HG02840 (cell line): ENCODE data around the gene ATXN1.
A peak's percentile ranks its signal among the peaks of the same experiment; 100 is the strongest.

ENCODE experiments used
- ATAC-seq: cut with Tn5 transposase; IDR thresholded peaks from one replicate; pipeline ENCODE4 v1.9.1; 2021; ENCODE audit warnings: mild to moderate bottlenecking, moderate library complexity, moderate number of reproducible peaks; ENCODE audit not compliant: unreplicated experiment, low FRiP score

ATXN1 gene

DNA sequence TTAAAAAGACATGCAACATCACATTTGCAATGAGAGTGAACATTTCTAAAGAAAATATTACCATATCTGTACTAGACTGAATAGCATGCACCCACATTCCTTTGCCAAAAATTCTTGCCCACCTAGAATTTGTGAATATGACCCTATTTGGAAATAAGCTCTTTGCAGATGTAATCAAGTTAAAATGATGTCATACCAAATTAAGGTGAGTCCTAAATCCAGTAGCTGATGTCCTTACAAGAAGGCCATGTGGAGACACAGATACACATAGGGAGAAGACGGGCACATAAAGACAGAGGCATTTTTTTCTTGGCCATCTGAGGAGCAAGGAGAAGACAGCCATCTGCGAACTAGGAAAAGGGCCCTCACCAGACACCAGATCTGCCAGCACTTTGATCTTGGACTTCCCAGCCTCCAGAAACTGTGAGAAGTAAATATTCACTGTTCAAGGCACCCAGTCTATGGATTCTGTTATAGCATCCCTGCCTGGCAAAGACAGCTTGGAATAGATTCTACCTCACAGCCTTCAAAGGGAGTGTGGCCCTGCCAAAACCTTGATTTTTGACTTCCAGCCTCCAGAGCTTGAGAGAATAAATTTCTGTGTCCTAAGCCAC lies 22.8 kb upstream of the ATXN1 start:
- ATAC-seq: no peak

DNA sequence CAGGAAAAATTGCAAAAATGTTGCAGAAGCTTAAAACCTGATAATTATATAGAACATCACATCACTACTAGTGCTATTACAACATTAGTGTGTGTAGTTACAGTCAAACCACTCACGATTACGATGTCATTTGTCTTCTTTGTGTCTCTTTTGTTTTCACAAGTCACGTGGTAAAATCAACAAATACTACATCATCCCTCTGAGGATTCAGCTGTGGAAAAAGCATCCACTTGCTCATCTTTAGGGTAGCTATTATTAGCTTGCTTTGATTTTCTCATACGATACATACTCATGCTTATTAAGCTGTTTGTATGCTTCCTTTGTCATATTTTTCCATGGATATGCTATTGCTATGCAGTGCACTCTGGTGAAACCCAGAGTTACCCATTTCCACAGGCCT lies 22.2 kb upstream of the ATXN1 start:
- ATAC-seq: no peak

DNA sequence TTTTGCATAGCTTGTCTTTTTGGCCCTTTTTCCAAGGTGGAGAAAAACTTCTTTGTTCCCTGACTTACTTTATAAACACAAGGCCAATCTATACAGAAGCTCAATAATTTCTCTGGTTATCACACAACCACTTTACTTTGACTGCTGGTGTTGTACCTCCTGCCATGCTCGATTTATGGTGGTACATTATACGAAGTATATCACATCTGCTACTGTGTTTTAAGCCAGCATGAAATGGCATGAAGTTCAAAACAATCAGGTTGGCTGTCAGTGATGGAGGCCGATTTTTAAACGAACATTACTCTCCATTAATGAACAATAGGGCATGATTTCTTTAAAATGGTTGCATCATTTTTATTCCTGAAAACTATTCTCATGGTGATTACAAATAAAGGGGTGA lies 21.0 kb upstream of the ATXN1 start:
- ATAC-seq: no peak

DNA sequence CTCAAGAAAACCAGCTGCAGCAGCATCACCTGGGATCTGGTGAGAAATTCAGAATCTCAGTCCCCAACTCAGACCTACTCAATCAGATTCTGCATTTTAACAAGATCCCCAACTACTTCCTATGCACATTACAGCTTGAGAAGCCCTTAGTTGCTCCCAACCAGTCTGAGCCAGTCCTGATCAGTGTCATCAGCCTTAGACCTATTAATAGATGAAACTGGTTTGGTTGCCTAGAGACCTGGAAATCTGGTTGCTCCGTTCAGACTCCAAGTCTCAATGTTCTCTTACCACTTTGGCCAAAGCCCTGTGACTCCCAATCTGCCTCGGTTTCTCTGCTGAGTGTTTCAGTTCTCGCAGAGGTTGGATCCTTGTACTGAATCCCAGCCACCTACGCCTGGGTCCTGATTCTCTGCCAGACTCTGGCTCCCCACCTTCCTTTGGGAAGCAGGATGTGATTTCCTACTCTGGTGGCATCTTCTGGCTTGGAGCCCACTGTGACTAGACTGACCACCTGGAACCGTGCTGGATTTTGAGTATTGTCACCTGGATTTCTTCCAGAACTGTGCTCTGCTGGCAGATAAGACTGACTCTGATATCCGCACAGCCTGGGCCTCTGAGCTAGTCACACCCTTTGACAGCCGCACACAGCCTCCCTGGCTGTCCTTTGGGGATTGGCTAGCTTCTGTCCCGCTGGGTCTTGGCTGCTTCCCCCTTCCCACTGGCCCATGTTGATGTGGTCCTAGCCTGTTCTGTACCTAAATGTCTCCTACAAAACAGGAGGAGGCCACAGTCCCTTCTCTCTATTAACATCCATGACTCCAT lies 20.3 kb upstream of the ATXN1 start:
- ATAC-seq: no peak

DNA sequence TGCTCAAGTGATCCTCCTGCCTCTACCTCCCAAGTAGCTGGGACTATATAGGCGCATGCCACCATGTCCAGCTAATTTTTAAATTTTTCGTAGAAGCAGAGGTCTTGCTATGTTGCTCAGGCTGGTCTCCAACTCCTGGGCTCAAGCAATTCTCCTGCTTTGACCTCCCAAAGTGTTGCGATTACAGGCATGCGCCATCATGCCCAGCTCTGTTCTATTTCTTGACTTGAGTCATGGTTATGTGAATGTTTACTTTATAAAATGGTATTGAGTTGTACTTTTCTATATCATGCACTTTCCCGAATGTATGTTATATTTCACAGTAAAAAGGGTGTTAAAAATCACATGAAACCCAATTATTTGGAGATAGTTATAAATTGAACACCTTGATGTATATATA lies 17.3 kb upstream of the ATXN1 start:
- ATAC-seq: no peak

DNA sequence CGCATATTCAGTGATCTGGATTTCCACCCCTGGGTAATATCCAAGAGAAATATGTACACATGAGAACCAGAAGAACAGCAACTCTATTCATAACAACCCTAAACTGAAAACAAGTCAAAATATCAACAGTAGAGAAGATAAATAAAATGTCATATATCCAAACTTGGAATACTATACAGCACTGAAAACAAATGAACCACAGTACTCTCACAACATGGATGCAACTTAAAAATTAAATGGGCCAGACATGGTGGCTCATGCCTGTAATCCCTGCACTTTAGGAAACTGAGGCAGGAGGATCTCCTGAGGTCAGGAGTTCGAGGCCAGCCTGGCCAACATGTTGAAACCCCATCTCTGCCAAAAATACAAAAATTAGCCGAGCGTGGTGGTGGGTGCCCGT lies 16.5 kb upstream of the ATXN1 start:
- no peak for ATAC-seq

DNA sequence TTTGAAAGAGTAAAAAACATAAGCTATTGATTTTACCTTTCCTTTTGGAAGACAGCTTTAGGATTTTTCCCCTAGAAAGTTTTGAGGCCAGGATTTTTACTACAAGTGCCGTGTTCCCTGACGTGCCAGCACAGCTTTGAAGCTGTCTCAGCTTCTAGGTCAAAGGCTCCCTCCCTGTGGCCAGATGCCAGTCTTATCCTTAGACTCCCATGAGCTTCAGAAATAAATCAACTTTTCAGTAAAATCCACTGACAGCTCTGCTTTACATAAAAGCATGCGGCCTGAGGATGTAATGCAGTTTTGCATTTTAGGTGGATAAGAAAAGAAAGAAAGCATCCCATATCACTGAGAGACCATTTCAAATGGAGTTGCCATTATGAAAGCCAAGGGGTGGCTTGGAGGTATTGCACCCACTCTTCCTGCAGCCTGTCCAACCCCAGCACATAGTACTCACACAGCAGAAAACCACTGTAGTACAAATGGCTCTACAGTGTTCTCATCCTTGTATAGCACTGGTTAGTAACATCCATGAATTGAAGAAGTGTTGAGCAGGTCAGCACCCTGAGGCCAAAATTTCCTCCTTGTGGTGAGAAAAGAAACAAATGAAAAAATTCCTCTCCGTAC lies 15.2 kb upstream of the ATXN1 start:
- ATAC-seq: no peak

DNA sequence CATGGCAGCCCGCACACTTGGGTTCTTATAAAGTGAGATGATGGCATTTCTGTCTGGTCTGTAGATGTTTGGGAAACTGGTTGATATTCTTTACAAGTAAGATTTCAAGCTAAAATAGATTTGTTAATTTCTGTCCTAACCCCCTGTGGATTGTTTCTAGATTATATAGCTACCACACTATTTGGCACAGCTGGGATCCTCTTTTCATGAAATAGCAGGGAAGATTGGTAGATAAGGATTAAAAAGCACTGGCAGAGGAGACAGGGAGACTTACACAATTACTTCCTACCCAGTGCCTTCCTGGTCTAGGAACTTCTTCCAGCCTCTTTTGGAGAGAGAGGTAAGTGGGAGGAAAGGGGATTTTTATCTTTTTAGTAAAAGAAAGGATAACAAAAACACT lies 13.2 kb upstream of the ATXN1 start:
- ATAC-seq: no peak

DNA sequence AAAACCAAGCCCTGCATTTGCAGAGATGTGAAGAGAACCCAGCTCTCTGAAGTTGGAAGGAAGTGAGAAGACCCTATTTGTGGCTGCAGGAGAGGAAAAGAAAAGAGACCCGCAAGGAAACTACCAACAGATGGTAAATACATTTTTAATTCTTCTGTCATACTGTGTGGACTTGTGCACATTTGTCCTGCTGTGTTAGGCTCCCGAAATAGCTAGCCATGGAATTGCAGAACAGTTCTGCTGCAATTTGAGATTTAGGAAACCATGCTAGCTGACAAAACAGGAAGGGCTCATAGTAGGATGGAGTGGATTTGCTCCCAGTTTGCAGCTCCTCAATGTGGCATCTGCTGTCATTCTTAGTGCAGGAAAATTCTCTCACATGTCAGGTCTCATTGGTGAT lies 12.1 kb upstream of the ATXN1 start:
- ATAC-seq: no peak

DNA sequence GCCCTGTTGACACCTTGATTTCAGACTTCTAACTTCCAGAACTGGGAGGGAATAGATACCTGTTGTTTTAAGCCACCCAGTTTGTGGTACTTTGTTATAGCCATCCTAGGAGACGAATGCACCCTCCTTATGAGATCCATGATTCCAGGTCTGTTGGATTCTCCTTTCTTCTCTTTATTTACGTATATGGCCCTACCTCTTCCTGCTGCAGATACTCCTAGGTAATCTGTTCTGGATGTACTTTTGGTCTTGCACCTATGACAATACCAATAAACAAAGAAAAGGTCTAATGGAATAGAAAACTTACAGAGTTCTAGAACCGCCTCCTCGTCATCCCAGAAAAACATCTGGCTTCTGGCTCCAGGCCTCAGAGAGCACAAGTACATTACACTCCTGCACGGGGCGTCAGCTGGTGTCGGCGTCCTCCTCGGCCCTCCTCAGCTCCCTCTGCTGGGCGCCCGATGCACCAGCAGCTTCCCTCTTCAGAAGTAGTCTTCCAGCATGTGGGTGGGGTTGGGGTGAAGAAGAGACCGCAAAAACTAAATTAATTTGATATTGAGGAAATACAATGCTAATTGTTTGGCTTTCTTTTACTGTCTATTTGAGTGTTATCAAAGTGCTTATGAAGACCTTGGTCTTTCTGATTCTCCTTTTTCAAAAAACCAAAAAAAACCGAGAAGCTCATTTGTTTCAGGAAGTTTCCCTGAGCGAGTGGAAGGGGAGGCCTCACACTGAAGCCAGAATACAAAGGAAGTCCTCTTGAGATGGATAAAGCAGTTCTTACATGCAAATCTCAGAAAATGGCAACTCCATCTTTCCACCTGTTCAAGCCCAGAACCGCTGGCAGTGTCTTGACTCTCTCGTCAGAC lies 9.7 kb upstream of the ATXN1 start:
- ATAC-seq: peak; percentile 84

DNA sequence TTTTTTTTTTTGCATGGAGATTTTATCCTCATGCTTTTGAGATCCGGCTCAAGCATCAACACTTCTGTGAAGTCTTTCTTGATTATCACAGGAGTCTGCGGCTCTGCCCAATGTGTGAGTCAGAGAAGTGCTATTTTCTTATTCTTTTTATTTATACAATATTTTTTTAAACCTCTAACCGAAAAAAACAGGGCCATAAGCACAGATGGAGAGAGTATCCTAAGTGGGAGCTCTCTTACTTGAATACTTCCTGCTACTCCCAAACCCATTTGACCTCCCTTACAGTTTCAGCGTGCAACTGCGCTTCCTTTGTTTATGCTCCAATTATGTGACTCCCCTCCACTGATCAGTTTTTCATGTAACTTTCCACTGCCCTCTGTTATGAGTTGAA lies 8.7 kb upstream of the ATXN1 start:
- no peak for ATAC-seq

DNA sequence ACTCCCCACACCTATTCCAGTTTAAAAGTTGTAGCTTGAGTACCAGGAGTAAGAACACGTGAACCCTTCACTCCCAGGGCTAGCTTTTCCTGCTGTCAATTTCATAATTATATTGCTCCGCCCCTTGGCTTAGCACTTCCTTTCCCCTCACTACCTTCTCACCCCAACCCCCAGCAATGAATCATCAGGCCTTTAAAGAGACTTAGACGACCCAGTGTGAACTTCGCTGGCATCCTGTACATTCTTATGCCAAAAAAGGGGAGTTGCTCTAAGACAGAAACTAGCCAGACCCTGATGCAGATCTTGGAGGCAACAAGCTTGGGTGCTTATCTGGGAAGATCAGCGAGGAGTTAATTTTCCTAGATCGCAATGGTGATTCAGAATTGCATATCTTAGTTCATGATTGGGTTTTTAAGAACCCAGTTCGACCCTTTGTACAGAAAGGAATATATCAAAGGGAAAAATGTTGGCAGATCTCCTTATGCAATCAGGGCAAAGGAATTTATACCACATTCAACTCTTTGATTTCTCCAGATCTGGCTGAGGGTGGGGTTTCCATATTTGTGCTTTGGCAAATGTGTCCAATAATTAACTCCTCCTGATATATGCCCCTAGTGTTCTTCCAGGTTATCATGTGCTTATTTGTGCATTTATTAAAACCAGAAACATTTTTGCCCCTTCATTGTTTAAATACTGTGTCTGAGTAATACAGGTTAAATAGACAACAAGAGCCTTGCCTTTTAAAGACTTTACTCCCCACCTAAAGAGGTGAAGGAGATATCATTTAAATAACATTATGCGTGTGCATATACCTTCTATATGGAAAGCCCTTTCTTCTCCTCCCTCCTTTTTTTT lies 8.1 kb upstream of the ATXN1 start:
- no peak for ATAC-seq

DNA sequence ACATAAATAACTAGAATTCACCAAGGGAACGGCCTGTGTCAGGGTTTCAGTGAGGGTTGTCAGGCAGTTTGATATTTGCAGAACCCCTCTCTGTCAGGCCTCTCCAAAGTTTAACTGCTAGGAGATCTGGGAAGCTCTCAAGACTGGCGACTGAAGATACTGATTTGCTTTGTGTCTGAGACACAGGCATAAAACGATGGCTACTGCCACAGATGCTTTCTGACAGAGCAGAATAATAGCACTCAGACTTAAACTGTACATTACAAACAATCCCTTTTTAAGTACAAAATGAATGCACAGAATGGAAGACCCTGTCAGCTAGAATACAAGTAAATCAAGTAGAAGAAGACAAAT lies 7.2 kb upstream of the ATXN1 start:
- ATAC-seq: no peak

DNA sequence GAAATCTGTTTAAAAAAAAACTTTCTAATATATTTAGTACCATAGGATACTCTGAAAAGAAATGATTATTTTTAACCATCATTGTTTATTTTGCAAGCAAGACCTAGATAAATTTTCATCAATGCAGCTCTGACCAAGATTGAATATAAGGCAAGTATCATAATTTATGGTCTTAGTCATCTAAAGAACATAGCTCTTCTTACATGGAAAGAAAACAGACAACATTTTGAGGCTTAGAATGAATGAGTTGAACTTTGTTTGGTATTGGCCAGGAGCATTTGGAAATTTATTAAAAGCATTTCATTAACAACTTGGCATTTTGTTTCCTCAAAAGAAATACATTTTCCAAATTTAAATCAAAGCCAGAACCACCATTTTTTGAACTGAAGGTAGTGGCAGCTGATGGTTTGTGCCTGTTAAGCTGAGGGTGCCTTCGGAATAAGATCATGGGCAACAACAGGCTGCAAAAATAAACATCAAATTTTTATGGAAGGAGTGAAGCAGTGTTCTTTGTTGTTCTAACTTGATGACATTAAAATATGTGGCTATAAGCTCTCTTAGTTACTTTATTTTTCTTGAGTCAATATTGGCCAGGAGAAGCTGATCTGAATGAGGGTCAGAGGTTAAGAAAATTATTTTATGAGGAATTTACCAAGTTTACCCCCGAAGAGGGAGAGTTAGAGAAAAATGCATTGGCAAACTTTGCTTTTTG lies 6.7 kb upstream of the ATXN1 start:
- no peak for ATAC-seq

DNA sequence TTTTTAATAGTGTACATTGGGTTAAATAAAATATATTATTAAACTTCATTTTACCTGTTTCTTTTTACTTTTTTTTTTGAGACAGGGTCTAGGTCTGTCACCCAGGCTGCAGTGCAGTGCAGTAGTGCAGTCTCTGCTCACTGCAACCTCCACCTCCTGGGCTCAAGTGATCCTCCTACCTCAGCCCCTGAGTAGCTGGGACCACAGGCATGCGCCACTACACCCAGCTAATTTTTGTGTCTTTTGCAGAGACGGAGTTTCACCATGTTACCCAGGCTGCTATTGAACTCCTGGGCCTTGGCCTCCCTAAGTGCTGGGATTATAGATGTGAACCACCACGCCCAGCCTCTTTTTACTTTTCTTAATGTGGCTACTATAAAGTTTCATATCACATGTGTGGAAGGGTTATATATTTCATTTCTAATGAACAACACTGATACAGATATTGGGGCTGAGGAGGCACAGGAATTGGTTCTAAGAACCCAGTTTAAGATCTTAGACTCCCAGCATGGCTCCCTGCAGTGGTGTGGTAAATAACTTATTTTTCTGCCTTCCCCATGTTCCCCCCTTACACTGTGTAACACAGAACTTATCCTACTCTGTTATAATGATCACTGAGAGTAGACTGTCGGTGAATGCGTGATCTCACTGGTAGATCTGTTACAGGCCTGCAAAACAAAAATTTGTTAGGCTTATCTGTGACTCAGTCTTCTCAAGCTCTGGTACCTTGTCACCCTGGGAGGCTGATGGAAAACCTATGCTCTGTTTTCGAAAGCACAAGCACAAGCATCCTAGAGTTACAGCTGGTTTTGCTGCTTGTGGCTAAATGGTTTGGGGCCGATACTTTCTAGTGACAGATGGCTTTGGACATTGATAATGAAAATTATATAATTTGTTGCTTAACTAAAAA lies 5.8 kb upstream of the ATXN1 start:
- no peak for ATAC-seq

DNA sequence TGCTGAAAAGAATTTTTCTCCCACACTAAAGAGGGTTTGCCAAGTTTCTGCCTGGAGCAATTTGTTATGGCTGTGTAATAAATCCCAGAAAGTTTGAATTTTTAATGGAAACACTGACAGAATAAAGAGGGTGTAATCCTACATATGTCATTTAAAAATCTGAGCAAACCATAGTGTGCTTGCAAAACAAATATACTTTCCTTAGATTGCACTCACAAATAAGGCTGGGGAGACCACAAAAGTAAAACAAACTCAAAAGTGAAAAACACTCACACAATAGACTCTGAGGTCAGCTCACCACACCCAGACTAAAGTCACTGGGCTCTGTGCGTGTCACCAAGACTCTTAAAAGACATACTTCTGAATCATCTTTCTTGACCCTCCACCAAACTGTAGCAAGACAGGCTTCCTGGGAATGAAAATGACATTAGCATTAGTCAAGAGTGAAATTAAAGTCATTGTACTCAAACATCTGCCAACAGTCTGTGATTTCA lies 4.8 kb upstream of the ATXN1 start:
- no peak for ATAC-seq

DNA sequence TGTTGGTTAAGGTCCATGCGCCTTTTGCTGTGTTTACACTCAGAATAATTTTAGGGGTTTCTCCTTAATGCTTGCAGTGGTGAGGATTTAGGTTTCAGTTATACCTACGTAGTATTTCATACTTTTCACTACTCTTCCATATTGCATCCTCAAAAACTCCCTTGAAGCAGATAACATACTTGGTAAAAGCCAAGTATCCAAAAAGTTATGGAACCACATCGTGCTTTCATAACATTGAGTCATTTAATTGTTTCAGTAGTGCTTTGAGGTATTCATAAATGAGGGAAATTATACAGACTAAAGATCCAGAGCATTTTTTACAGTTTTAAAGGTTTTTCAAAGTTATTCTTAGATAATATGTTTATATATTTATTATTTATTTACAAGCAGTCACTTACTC lies 4.0 kb upstream of the ATXN1 start:
- ATAC-seq: no peak

DNA sequence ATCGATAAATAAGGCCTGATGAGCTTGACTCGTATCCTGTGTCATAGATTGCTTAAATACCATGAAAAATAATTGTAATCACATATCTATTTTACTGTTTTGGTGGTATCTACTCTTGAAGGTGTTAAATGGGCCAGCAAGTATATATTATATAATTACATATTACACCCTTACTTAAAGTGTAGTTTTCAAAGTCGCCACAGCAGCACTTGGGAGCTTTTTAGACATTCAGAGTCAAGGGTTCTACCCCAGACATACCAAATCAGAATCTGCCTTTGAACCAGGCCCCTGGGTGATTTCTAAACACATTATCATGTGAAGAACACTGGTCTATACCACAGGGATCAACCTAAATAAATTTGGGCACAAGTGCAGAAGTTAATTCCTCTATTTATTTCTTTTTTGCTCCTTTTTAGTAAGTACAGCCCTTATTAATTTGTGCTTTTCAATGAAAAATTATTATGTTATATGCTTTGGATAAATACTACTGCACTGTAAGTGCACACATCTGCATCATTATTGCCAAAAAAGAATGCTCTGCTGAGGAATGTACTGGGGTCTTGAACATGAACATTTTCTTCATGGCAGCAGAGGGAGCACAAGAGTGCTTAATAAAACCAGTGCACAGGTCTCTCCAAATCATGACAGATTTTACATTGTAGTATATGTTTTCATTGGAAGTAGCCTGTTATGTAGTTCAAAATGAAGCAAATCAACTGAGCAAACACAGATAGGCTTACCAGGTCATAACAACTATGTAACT lies 3.1 kb upstream of the ATXN1 start:
- no peak for ATAC-seq
